ENCODE measurements around the gene AGA.

- no peak for TF ChIP-seq EP300 (IDR thresholded peaks at IDR 0.05; ENCODE audit: borderline replicate concordance in 1 of 2, low read depth in 2 of 2, low read length in 2 of 2)
- TF ChIP-seq POLR2A (IDR thresholded peaks at IDR 0.05; ENCODE audit: control extremely low read depth in 1 of 2, low read depth in 2 of 2, low read length in 2 of 2), result no peak
These were observed 4.3 kb upstream of the AGA start for GRCh38 chr4:177446586-177446985.
